ENCODE results near the gene GRM1.
"Not testable (repeated sequence)": the region's sequence is repeated elsewhere in the genome, so short reads cannot be mapped to it uniquely, and the experiment has no call there.

GRM1 gene

GRCh38 chr6:146191166-146191565 lies 162.3 kb downstream of the GRM1 start:
- no peak for DNase-seq (ENCODE audit: low read depth in 1 of 2, low spot score in 1 of 2)

DNA sequence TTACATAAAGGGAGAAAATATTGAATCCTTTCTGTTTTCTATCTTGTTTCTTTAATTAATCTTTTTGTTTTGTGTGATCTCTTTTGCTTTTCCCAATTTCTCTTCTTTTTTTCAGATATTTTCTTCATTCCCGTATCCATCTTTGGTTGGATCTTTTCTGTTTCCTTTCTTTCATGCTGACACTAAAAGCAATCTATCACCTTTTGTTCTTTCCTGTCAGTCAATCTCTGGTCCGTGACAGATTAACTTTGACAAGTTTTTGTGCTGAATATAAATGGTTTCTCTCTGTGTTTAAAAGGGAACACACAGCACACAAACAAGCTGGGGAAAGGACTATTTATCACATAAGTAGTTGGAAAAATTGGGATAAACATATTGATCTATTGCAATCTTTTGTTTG lies 162.8 kb downstream of the GRM1 start:
- DNase-seq (ENCODE audit: low read depth in 1 of 2, low spot score in 1 of 2), result no peak

- DNase-seq (ENCODE audit: low read depth in 1 of 2, low spot score in 1 of 2), result no peak
Observed at GRCh38 chr6:146194434-146194833, 165.6 kb downstream of the GRM1 start.

DNA sequence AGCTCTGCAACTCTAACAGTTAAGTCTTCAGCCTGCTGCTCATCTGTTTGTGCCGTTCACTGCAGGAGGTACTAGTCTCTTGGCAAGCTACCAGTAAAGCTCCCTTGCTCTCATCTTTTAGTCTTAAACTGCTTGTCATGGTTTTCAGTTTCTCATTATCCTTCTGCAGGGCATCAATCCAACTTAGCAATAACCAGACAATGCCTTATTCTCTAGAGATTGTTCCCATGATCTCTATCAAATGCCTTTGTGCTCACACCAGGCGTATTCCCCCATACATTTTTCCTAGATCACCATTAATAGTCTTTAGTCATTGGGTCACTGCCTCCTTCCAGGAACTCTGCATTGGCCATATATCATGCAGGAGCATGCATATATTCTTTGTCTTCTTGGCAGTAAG lies 171.3 kb downstream of the GRM1 start:
- no peak for DNase-seq (ENCODE audit: low read depth in 1 of 2, low spot score in 1 of 2)

- no peak for DNase-seq (ENCODE audit: low read depth in 1 of 2, low spot score in 1 of 2)
Observed at GRCh38 chr6:146202570-146202969, 173.7 kb downstream of the GRM1 start.

DNA sequence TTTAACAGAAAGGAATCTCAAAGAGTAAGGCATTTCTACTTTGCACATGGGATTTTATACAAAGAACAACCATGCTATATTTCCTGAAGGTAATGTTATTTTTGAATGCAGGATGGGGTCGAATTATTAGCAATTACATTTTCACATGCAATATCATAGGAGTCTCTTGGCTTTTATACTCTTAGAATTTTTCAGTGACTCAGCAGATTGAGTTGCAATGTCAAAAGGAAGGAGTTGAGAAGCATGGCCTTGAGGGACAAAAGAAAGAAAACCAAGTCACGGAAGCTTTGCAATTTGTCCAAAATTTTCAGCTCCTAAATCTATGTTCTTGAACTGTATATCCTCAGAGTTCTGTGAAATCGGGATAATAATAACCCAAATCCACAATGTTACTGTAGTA lies 181.1 kb downstream of the GRM1 start:
- DNase-seq (ENCODE audit: low read depth in 1 of 2, low spot score in 1 of 2), result no peak

GRCh38 chr6:146210406-146211083 lies 181.7 kb downstream of the GRM1 start:
- no peak for DNase-seq (ENCODE audit: low read depth in 1 of 2, low spot score in 1 of 2)

GRCh38 chr6:146211646-146212045 lies 182.8 kb downstream of the GRM1 start:
- DNase-seq (ENCODE audit: low read depth in 1 of 2, low spot score in 1 of 2), result no peak

GRCh38 chr6:146212781-146213180 lies 183.9 kb downstream of the GRM1 start:
- DNase-seq (ENCODE audit: low read depth in 1 of 2, low spot score in 1 of 2), result no peak

- no peak for DNase-seq (ENCODE audit: low read depth in 1 of 2, low spot score in 1 of 2)
Observed at GRCh38 chr6:146219101-146219500, 190.2 kb downstream of the GRM1 start.

DNA sequence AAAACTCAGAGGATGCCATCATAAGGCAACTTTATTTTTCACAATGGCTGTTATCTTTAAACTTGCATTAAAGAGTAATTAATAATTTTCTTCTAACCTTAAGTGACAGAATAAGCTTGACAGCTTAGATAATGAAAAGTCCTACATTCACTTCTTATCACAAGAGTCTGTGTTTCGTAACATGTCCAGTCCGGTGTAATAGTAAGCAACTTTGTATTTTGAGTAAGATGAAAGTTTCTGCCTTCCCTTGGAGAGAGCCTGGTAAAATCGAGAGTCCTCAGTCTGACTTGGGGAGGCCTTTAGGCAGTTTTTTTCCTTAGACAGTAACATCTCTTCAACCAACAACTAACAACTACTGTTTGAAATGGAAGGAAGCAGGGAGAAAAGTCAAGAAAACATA lies 195.6 kb downstream of the GRM1 start:
- DNase-seq (ENCODE audit: low read depth in 1 of 2, low spot score in 1 of 2), result no peak

DNA sequence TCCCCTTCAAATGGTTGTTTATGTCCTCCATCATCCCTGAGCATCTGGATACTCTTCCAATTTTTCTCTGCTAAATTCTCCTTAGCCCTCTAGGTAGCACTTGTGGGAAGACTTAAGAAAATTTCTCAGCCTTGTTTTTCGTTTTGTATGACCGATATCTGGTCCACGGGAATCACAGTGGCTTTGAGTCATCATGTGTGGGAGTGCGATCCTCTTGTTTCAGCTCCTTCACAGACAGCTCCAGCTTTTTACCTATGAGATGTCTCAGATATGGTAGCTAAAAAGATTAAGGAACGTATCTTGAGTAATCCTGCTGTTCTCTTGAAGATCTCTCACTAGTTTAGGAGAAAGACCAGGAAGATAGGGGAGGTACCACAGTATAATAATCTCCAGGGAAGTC lies 196.1 kb downstream of the GRM1 start:
- no peak for DNase-seq (ENCODE audit: low read depth in 1 of 2, low spot score in 1 of 2)

- DNase-seq (ENCODE audit: low read depth in 1 of 2, low spot score in 1 of 2), result no peak
Observed at GRCh38 chr6:146240322-146240721, 211.5 kb downstream of the GRM1 start.

DNA sequence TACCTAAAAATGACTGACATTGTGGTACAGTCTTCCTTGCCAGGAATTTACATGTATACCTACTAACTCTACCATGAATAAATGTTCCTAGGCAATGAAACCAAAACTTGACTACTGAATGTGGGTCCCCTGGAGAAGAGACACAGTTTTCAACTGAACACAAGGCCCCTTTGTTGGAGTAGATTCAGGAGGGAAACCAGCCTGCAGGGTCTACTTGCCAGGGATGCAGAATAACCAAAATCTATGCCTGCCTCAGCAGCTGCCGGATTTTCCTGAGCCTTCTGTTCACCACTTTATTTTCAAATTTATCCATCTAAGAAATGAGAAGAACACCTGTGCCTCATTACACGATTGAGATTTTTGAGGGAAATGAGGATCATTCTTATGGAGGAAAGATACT lies 211.9 kb downstream of the GRM1 start:
- no peak for DNase-seq (ENCODE audit: low read depth in 1 of 2, low spot score in 1 of 2)

DNA sequence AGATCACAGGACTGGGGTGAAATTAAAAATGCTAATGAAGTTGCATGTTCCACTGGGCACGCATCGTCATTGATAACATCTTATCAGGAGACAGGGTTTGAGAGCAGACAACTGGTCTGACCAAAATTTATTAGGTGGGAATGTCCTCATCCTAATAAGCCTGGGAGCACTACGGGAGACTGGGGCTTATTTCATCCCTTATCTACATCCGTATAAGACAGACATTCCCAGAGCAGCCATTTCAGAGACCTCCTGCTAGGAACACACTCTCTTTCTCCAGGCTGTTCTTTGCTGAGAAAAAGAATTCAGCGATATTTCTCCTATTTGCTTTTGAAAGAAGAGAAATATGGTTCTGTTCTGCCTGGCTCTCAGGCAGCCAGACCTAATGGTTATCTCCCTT lies 214.8 kb downstream of the GRM1 start:
- not testable (repeated sequence) for DNase-seq (ENCODE audit: low read depth in 1 of 2, low spot score in 1 of 2)

- DNase-seq (ENCODE audit: low read depth in 1 of 2, low spot score in 1 of 2), result no peak
Observed at GRCh38 chr6:146244630-146245143, 215.8 kb downstream of the GRM1 start.

DNA sequence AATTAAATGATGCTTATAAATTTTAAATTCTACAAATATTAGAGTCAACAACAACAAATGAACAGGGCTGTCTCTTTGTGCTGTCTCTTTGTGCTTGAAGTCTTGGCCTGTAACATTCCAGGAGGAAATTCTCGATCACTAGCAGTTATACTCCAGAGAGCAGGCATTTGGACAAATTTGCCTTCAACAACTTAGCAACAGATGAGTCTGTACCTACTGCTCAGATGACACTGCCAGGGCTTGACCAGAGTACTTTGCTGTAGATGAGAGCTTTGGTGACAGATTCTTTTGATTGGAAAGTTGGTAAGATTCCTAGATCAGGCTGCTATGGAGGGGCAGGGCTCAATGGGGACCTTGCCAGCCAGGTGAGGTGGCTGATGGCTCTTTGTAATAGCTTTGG lies 217.2 kb downstream of the GRM1 start:
- DNase-seq (ENCODE audit: low read depth in 1 of 2, low spot score in 1 of 2), result no peak

- no peak for DNase-seq (ENCODE audit: low read depth in 1 of 2, low spot score in 1 of 2)
Observed at GRCh38 chr6:146253691-146254090, 224.8 kb downstream of the GRM1 start.

DNA sequence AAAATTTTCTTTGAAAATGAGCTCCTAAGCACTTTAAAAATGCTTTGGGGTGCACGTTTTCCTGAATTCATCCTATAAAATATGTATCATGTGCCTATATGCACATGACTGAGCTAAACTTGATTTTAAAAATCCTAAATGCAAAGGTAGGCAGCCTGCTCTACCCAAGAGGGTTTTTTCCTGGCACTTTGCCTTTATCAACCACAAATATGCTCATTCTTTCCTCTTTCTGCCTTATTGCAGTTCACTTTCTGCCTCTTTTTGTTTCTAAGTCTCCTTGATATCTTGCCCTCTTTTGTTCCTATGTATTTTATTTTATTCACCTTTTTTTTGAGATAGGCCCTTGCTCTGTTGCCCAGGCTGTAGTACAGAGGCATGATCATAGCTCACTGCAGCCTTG lies 229.3 kb downstream of the GRM1 start:
- DNase-seq (ENCODE audit: low read depth in 1 of 2, low spot score in 1 of 2), result no peak

GRCh38 chr6:146260886-146261285 lies 232.0 kb downstream of the GRM1 start:
- DNase-seq (ENCODE audit: low read depth in 1 of 2, low spot score in 1 of 2), result no peak

DNA sequence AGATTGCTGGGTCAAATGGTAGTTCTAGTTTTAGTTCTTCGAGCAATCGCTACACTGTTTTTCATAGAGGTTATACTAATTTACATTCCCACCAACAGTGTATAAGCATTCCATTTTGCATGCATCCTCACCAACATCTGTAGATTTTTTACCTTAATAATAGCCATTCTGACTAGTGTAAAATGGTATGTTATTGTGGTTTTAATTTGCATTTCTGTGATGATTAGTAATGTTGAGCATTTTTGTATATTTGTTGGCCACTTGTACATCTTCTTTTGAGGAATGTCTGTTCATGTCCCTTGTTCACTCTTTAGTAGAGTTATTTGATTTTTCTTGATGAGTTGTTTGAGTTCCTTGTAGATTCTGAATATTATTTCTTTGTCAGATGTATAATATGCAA lies 236.2 kb downstream of the GRM1 start:
- no peak for DNase-seq (ENCODE audit: low read depth in 1 of 2, low spot score in 1 of 2)

DNA sequence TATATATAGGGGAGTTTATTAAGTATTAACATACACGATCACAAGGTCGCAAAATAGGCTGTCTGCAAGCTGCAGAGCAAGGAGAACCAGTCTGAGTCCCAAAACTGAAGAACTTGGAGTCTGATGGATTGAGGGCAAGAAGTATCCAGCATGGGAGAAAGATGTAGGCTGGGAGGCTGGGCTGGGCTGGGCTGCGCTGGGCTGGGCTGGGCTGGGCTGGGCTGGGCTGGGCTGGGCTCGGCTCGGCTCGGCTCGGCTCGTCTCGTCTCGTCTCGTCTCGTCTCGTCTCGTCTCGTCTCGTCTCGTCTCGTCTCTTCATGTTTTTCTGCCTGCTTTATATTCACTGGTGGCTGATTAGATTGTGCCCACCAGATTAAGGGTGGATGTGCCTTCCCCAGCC lies 238.6 kb downstream of the GRM1 start:
- no peak for DNase-seq (ENCODE audit: low read depth in 1 of 2, low spot score in 1 of 2)

GRCh38 chr6:146267946-146268345 lies 239.1 kb downstream of the GRM1 start:
- no peak for DNase-seq (ENCODE audit: low read depth in 1 of 2, low spot score in 1 of 2)
